Measurements from ENCODE around the gene VPS26A.

GRCh38 chr10:69217119-69217754 lies 93.3 kb downstream of the VPS26A start:
- TF ChIP-seq CTCF (IDR thresholded peaks at IDR 0.05) (no peak), POLR2A (IDR thresholded peaks at IDR 0.05) (no peak), POLR2AphosphoS5 (IDR thresholded peaks at IDR 0.05; ENCODE audit: insufficient read depth in 1 of 2, low read depth in 1 of 2) (peak in 1 of 2 donors; percentile 84)

Data from vagina (tissue), 2 donors.